GM21717 (cell line): Measurements from ENCODE around the gene HORMAD2.

Experiments used
- ATAC-seq: cut with Tn5 transposase; IDR thresholded peaks from one replicate; pipeline ENCODE4 v1.9.1; 2021; ENCODE audit warnings: mild to moderate bottlenecking, moderate library complexity; ENCODE audit not compliant: unreplicated experiment

HORMAD2 gene

DNA sequence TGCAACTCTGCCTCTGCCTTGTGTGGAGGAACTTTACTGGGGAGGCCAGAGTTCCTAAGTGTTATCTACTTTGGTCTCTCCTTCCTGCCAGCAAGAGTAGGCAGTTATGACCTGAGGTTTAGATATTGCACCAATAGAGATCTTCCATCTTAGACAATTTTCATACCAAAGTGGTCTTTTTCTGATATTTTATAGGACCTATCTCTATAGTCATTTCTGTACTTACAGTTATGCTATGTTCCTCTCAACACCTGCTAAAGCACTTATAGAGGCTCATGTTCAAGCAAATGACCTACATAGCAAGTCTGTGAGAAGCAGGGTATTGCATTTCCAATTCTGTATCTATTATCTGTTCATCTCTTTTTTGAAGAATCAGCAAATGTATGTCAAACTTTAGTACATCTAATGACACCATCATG is 80.8 kb downstream of the HORMAD2 start:
- no peak for ATAC-seq

DNA sequence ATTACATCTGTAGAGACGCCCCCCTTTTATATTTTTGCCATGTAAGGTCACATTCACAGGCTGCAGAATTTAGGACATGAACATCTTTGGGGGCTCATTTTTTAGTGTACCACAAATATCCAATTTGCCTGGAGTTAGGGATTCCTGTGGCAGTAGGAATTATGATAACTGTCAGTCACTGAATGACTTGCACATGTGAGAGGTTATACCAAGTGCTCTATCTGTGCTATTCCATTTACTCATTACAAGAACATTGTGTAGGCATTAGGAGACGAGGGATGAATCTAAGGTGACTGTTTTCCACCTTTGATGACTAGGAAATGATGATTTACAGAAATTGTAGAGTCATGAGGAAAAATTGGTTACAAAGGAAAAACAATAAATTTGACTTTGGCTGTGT is 87.0 kb downstream of the HORMAD2 start:
- no peak for ATAC-seq

DNA sequence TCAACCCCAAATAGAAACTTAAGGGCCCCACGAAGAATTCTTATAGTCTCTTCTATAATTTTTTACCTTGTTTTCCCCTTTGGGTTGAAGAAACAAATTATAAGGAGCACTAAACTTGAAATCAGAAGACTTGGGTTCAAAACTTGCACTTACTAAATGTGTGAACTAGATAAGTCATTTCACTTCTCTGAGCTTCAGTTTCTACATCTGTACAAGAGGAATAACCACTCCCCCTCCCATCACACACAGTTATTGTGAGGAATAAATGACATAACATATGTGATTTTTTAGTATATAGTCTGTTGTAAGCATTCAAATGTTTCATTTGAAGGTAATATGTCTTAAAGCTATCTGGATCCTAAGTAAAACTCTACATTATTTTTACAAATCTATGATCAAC is 87.5 kb downstream of the HORMAD2 start:
- ATAC-seq: no peak

DNA sequence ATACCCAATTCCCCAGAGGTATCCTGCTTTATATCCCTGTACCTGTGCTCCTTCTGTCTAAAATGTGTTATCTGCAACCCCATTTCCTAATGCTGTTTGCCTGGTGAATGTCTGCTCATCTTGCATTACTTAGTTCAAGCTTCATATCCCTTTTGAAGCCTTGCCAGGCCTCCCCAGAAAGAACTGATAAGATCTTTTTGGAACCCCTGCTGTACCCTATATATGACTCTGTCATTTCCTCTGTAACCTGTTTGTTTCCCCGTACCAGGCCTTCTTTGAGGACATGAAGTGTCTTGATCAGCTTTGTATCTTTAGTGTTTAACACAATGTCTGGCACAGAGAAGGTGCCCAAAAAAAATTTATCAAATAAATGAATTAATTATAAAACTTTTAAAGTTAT is 88.7 kb downstream of the HORMAD2 start:
- ATAC-seq: no peak

DNA sequence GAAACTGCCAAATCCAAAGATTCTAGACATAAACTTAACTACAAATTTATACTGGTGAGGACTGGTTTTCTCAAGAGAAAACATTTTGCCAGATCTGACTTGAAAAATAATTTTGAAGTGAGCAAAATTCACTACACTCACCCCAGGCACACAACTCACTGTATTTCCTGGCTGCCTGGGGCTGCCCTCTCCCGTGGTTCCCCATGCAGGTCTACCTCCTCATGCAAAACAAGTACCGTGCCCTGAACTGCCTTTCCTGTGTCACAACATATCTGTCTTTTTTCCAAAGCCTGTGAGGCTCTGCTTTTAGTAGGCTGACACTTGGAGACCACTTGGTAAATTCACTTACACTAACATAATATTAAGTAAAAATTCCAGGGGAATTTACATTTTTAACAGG is 89.9 kb downstream of the HORMAD2 start:
- ATAC-seq: no peak

DNA sequence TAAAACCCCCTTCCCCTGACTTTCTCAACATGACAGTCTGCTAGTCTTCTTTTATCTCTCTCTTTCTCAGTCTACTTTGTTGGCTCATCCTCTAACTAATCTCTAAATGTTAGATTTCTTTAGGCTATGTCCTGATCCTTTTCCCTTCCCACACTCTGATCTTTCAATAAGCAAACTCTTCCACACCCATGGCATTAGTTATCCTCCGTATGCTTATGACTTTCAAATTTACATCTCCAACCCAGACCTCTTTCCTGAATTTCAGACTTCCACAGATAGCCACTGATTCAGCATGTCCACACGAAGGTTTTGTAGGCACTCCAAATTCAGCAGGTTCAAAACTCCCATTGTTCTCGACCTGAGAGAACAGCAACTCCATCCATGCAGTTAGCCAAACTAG is 90.7 kb downstream of the HORMAD2 start:
- ATAC-seq: no peak

DNA sequence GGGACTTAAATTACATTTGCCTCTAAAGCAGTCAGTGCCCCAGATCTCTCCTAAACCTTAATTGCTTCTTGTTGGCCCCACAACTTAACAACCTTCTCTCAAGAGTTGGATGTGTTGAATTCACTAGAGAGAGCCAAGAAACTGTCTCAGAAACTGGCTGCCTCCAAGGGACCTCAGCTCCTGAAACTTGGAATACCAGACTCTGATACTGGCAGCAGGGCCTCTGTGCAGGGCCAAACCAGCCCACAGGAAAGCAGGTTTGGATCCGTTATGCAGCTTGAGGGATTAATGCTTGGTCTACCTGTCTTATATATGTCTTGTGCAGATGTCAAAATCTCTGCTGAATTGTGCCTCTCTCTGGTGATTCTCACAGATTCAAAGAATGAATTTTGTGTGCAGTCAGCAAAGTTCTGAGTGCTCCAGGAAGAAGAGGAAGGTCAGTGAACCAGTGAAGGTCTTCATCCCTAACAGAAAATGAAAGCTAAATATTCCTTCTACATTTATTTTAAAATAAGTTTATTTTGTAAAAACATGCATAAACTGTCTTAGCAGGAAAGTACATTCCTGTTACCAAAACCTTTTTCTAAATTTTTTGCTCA is 95.5 kb downstream of the HORMAD2 start:
- ATAC-seq: no peak

DNA sequence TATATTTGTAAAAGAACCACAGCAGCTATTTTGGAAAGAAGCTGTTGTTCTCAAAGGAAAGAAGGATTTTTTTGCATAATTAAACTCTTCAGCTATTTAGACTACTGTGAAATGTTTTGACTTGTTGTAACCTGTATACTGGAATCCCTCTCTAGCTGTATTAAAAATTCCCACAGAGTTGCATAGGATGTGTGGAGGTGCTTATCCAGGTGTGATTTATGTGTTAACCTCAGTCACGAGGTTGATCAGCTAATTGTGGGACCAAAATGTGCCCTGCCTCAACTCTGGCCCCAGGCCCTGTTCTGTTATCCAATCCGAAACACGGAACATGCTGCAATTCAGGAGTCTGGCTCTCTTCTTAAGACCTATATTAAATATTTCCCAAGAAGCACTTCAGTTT is 96.2 kb downstream of the HORMAD2 start:
- no peak for ATAC-seq

DNA sequence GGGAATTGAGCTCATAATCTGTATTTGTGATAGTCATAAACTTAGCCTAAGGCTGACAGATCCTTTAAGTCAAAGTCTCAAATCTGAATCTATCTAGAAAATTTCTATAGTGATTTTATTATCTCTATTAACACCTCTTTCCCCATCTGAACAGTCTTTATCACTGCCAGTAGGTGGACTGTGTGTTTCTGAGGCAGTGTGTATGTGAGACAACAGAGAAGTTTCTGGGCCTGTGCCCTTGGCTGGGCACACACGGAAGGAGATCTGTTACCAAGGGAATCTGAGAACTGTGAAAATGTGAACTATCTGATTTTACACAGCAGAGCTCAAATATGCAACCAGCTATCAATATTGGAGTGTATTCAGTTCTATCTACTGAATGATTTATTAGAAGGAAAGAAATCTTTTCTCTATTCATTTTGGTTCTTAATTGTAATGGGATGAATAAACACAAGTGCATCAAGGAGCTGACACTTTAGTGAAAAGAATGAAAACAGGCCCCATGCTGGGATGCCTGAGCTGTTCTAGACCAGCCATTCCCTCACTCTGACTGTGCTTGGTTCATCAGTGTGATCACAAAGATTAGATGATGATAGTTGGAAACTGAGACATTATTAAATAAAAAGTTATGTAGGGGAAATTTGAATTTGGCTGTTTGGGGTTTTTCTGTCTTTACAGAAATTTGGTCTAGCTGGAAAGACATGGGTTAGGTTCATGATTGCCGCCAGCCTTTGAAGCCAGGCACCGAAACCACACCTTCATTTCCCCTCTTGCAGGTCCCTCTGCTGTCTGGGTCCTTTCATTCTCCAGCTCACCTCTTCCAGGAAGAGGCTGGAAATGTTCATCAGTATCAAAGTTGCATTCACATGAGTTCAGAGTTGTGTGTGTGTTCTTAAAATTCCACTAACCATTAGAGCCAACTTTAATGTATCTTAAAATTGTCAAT is 98.2 kb downstream of the HORMAD2 start:
- no peak for ATAC-seq

DNA sequence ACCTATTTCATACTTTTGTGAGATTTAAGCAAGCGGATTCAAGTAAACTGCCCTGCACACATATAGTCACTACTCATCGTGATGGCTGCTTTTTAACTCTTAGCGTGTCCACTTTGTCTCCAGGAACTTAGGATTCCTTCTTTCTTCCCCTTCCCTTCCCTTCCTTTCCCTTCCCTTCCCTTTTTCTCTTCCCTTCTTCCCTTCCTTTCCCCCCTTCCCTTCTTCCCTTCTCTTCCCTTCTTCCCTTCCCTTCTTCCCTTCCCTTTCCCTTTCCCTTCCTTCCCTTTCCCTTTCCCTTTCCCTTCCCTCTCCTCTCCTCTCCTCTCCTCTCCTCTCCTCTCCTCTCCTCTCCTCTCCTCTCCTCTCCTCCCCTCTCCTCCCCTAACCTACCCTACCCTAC is 100.4 kb downstream of the HORMAD2 start:
- no peak for ATAC-seq

DNA sequence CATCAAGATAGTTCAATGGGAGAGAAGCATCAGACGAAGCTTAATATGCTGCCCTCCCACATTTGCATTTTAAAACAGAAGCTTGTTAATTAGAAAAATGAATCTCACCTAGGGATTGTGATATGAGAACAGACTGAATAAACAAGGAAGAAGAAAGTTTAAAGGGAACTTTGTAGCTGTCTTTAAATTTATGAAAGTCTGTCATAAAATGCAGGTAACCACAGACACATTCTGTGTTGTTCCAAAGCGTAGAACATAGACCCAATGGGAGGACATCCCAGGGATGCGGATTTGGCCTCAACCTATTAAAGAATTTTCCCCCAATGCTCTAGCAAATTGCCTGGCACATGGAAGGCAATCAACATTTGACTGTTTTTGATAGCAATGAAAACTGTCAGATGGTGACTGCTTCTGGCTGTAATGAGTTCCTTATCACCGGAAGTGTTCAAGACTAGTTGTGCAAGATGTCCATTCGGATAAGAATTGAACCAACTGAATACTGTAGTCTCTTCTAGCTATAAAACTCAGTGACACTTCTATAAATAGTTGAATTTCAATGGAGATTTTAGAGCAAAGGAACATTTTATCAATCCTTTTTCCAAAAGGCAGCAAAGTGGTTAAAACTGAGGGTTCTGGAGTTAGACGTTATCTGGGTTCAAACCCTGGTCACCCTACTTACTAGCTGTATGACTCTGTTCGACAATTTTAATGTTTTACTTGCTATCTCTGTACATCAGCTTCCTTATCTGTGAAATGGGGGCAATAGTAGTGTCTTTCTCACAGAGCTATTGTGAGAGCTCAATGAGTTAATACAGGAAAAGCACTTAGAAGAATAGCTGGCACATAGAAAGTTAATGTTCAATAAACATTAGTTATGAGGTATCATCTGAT is 101.4 kb downstream of the HORMAD2 start:
- no peak for ATAC-seq

DNA sequence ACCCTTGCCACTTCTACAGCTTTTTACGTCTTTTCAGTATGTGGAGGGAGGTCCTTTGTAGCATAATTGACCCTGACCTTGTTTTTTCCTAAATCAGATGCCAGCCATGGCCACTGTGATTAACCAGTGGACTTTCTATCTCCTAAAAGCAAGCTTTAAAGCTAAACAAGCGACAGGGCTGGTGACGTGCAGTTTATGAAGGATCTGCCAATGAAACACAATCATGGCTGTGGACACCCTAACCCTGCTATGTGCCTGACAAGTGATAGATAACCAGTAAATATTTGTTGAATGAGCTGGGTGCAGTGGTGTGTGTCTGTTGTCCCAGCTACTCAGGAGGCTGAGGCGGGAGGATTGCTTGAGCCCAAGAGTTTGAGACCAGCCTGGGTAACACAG is 102.1 kb downstream of the HORMAD2 start:
- no peak for ATAC-seq

DNA sequence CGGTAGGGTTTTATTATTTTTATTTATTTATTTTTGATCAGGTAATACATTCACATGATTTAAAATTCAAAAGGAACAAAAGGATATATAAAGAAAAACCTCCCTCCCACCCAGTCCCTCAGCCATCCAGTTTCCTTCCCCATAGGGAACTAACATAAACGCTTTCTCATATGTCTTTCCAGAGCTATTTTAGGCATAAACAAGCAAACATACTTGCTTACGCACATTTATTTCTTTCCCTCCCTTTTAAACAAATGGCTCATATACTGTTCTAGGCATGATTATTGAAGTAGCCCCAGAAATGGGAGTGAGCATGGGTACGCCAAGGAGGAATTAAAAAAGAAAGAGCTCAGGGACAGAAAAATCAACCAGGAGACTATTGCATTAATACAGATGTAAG is 102.6 kb downstream of the HORMAD2 start:
- no peak for ATAC-seq

DNA sequence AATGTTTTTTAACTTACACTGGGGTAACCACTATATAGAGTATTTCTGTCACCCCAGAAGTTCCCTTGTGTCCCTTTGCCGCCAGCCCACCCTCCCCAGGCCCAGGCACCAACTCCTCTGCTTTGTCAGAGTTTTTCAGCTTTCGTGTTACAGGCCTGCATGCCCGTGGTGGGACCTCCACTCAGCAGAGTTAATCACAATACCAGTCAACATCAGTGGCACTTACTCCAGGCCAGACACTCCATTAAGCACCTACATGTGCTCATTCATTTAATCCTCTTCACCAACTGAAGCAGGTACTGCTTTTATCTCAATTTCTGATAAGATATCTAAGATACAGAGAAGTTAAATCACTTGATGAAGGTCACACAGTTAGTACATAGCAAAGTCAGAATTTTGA is 103.0 kb downstream of the HORMAD2 start:
- ATAC-seq: no peak

DNA sequence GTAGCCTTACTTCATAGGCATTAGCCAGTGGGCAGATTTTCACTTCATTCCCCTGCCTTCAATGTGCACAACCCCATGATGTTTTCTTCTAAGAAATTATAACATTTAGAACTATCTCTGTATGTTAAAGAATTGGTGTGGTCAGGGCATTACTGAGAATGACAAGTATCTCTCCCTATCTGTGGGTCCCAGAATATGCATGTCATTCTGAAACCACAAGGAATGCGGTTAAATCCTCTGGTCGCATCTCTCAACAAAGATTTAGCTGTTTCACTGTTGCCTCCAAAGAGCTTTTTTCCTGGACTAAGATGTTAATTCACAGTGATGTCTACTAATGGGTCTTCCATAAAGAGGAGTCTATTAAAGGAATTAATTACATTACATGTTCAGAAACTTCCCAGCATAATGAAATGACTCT is 103.6 kb downstream of the HORMAD2 start:
- no peak for ATAC-seq

DNA sequence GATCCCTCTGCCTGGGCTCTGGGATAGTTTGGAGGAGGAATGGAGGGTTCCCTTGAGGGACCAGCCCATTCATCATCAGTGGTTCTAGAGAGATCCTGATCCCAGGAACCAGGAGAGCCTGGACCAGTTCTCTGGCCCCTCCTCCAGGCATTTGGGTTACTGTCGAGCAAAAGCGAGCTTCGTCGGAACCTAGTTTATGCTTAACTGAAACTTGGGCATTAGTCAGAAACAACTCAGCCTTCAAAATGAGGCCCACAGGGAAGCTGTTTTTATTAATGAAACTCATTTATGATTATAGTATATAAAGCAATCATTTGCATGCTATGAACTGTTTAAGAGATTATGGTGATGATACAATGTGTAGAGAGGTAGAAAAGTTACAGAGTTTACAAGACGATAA is 104.9 kb downstream of the HORMAD2 start:
- ATAC-seq: no peak

DNA sequence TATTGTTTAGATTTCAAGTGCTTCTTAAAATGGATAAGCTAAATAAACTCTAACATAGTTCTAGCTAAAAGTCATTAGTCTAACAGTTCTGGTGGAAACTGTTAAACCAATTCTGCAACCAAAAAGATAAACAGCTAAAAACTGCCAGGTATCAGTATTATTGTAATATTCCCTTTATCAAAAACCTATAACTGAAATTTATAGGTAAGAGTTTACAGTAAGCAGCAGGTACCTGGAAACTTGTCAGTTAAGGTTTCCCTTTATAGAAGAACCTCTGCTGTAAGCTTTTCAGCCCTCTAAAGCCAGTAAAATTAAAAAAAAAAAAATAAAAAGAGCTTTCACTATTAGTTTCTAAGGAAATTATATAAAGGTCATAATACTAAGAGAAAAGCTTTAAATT is 105.3 kb downstream of the HORMAD2 start:
- no peak for ATAC-seq

DNA sequence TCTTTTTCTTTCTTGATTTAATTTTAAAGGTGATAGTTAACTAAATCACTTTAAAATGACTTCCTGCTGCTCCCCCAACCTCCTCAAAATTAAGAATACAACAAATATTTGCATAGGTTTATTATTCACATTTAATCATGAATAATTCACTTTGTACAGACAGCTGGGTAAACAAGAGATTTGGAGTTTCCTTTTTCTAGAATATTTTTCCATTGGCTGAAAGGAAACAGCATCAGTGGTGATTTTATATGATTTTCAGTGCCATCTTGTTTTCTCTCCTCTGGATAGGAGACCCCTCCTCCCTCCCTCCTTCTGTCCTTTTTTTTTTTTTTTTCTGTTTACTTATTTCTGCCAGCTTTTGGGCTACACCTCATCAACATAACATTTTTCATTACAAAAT is 105.8 kb downstream of the HORMAD2 start:
- ATAC-seq: no peak

DNA sequence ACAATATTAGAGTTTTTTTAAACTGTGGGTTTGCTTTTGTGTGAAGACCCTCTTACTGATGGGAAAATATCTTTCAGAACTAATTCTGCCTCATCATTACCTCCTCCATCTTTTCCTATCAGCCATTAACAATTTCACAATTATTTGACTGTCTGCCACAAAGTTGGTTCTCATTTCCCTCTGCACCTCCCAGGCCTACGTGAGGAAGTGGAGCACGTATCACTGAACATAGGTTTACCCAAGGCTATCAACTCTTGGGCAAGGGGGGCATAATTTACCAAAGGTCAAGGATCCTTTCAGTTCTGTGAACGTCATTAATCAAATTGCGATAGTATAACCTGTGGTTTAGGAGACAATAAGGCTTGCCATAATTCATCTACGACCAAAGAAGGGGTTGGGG is 106.2 kb downstream of the HORMAD2 start:
- ATAC-seq: no peak

DNA sequence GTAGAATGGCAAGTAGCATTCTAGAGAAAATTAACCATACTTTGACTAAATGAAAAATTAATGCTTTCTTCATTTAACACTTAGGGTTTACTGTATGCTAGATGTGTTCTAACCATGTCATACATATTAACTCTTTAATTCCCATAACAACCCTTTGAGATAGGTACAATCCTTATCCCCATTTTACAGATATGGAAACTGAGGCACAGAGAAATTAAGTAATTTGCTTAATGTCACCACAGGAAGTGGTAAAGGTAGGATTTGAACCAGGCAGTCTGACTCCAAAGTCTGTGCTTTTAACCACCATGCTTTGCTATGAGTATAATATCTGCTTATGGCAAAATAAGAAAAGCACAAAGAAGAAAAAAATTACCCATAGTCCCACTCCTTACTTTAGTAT is 106.8 kb downstream of the HORMAD2 start:
- no peak for ATAC-seq
